Prostate gland (tissue), 2 donors: ENCODE measurements around the gene ENPEP. TPM values are rescaled to one million over a fixed set of nuclear protein-coding genes. Genes with fewer than 3 reads are reported as not detected.
"Not testable (repeated sequence)": the region's sequence is repeated elsewhere in the genome, so short reads cannot be mapped to it uniquely, and the experiment has no call there.

Source experiments
- DNase-seq: peaks from one replicate; pipeline ENCODE4 v3.0.0-alpha.2; 2019; ENCODE audit warnings: low spot score
- H3K27ac ChIP-seq, 2 donors: fragments of 200-600 bp; sonication (generic); 2 replicates each; pipeline ENCODE4 v1.5.1; 2017 to 2019
- H3K27me3 ChIP-seq: fragments of 200-600 bp; sonication (generic); replicated peaks from 2 replicates; pipeline ENCODE4 v1.5.1; 2019; ENCODE audit not compliant: insufficient read depth
- H3K36me3 ChIP-seq, 2 donors: fragments of 200-600 bp; sonication (generic); 1 replicate in 1 of 2; 2 replicates in 1 of 2; pipeline versions ENCODE4 v1.5.1 to v1.8.1; 2017 to 2019
- H3K4me1 ChIP-seq: fragments of 200-600 bp; sonication (generic); replicated peaks from 2 replicates; pipeline ENCODE4 v1.5.1; 2019
- H3K4me3 ChIP-seq, 2 donors: fragments of 200-600 bp; sonication (generic); 2 replicates each; pipeline ENCODE4 v1.5.1; 2017 to 2019
- H3K9me3 ChIP-seq: fragments of 200-600 bp; sonication (generic); 2 replicates; pipeline ENCODE4 v1.5.1; 2017
- POLR2A ChIP-seq: fragments of 450-650 bp; IDR thresholded peaks from one replicate; pipeline ENCODE4 v1.6.1; 2016; ENCODE audit warnings: antibody characterized with exemption, mild to moderate bottlenecking
- POLR2AphosphoS5 ChIP-seq: sonication (generic); formaldehyde crosslinking; IDR thresholded peaks from one replicate; pipeline ENCODE4 v1.6.1; 2017; ENCODE audit warnings: antibody characterized with exemption
- WGBS: methylation state at CpG from one replicate; pipeline ENCODE4 v1.1.5; 2018; 5-methylcytosine and 5-hydroxymethylcytosine counted together
- intact Hi-C: fragments of 100-400 bp; cut with DNase I; formaldehyde crosslinking; loops from one replicate; pipeline ENCODE4 v1.14.2; 2022
- total RNA-seq, 2 donors: library from RNA; depleted of rRNA; stranded (reverse); fragments of >200 nt; gene quantifications; one replicate each; pipeline ENCODE4 v1.1.0, GENCODE V29; 2016
- TF ChIP-seq, protein P1 (sequence below), 4 experiments: fragments of 200-600 bp in 2 of 4; fragments of 450-650 bp in 2 of 4; sonication (generic) in 2 of 4; IDR thresholded peaks; 1 replicate in 3 of 4; 2 replicates in 1 of 4; pipeline ENCODE4 v1.5.1; 2016 to 2019; ENCODE audit warnings: antibody characterized with exemption in 4 of 4, mild to moderate bottlenecking in 2 of 4, moderate library complexity in 2 of 4

The ENPEP gene
- total RNA-seq, 2 donors from 2014 or later: 1.3 to 1.8 TPM

GRCh38 chr4:110543577-110543976 is 67.6 kb downstream of the ENPEP start:
- no peak for DNase-seq
- no peaks in the 10 kb centered on the region for H3K36me3 ChIP-seq
- TF ChIP-seq, protein P1, sequence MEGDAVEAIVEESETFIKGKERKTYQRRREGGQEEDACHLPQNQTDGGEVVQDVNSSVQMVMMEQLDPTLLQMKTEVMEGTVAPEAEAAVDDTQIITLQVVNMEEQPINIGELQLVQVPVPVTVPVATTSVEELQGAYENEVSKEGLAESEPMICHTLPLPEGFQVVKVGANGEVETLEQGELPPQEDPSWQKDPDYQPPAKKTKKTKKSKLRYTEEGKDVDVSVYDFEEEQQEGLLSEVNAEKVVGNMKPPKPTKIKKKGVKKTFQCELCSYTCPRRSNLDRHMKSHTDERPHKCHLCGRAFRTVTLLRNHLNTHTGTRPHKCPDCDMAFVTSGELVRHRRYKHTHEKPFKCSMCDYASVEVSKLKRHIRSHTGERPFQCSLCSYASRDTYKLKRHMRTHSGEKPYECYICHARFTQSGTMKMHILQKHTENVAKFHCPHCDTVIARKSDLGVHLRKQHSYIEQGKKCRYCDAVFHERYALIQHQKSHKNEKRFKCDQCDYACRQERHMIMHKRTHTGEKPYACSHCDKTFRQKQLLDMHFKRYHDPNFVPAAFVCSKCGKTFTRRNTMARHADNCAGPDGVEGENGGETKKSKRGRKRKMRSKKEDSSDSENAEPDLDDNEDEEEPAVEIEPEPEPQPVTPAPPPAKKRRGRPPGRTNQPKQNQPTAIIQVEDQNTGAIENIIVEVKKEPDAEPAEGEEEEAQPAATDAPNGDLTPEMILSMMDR (IDR thresholded peaks at IDR 0.05): no peak
- TF ChIP-seq POLR2A (no peak), POLR2AphosphoS5 (no peak)

GRCh38 chr4:110544594-110544993 is 68.6 kb downstream of the ENPEP start:
- DNase-seq: no peak
- TF ChIP-seq POLR2A: no peak
- TF ChIP-seq POLR2AphosphoS5: no peak
- TF ChIP-seq, protein P1 (IDR thresholded peaks at IDR 0.05): no peak
- H3K27me3 ChIP-seq: no peaks in the 10 kb centered on the region
- intact Hi-C loops: no loop called here
- no peaks in the 10 kb centered on the region for H3K9me3 ChIP-seq
- no peak overlapping the region for H3K27ac ChIP-seq
- H3K36me3 ChIP-seq: no peaks in the 10 kb centered on the region
- no peak overlapping the region for H3K4me3 ChIP-seq
- no peaks in the 10 kb centered on the region for H3K4me1 ChIP-seq

More at GRCh38 chr4:110543577-110543976, 67.6 kb downstream of the ENPEP start:
- intact Hi-C loops: no loop called here
- WGBS: 87% methylated on average over 2 of the region's 2 CpGs
- no peak overlapping the region for H3K27ac ChIP-seq
- H3K9me3 ChIP-seq: no peaks in the 10 kb centered on the region
- H3K4me1 ChIP-seq: no peaks in the 10 kb centered on the region
- H3K4me3 ChIP-seq: no peak overlapping the region
- H3K27me3 ChIP-seq: no peaks in the 10 kb centered on the region

DNA sequence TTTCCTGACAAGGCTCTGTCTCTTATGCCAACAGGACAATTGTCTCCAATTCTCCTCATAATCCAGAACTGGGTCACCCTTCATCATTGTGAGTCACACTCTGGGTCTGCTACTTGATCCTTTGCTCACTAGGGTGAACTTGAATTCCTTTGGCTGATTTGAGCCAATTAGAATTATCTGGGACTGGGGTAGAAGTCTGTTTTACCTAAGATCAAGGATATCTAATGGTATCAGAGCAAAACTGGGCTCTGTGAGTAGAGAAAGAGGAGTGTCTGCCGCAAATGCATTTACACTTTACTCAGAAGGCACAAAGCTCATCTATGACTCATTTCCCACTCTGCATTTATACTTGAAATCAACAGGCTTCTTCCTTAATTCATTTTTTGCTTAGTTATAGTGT is 74.3 kb downstream of the ENPEP start:
- Histone ChIP-seq H3K27ac (no peak overlapping the region), H3K36me3 (no peaks in the 10 kb centered on the region), H3K4me1 (no peaks in the 10 kb centered on the region), H3K4me3 (no peak overlapping the region), H3K27me3 (no peaks in the 10 kb centered on the region), H3K9me3 (no peaks in the 10 kb centered on the region)
- TF ChIP-seq POLR2AphosphoS5: no peak
- no peak for TF ChIP-seq POLR2A
- TF ChIP-seq, protein P1 (IDR thresholded peaks at IDR 0.05): no peak
- no peak for DNase-seq
- intact Hi-C loops: no loop called here
- WGBS: 88% methylated on average over 1 of the region's 1 CpG

GRCh38 chr4:110553197-110553596 is 77.2 kb downstream of the ENPEP start:
- no peaks in the 10 kb centered on the region for H3K36me3 ChIP-seq
- 28% methylated on average over 2 of the region's 2 CpGs for WGBS
- intact Hi-C loops: no loop called here
- no peaks in the 10 kb centered on the region for H3K4me1 ChIP-seq
- TF ChIP-seq, protein P1 (IDR thresholded peaks at IDR 0.05): no peak
- TF ChIP-seq POLR2A (no peak), POLR2AphosphoS5 (no peak)
- no peak overlapping the region for H3K27ac ChIP-seq
- no peak for DNase-seq
- H3K27me3 ChIP-seq: no peaks in the 10 kb centered on the region
- H3K9me3 ChIP-seq: no peaks in the 10 kb centered on the region
- no peak overlapping the region for H3K4me3 ChIP-seq

DNA sequence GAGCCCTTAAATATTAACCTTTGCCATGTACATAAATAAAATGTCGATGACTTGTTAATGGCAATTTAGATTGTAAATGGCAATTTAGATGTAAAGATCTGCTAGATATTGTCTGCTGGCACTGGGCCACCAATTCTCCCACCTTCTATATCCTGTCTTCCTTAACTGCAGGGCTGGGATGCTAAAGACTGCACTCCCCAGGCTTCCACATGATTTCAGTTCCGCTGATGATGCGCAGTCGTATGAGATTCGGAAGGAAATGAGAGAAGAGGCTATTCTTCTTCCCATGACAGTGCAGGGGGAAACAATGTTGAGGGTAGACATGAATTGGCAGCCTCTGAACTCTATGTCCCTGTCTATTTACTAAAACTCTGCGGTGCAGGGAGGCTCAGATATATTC is 91.3 kb downstream of the ENPEP start:
- intact Hi-C loops: no loop called here
- H3K36me3 ChIP-seq: no peaks in the 10 kb centered on the region
- DNase-seq: no peak
- TF ChIP-seq, protein P1 (IDR thresholded peaks at IDR 0.05): no peak
- TF ChIP-seq POLR2AphosphoS5 (no peak), POLR2A (no peak)
- H3K27ac ChIP-seq: no peak overlapping the region
- H3K4me1 ChIP-seq: no peaks in the 10 kb centered on the region
- no peaks in the 10 kb centered on the region for H3K27me3 ChIP-seq
- no peaks in the 10 kb centered on the region for H3K9me3 ChIP-seq
- H3K4me3 ChIP-seq: no peak overlapping the region
- 76% methylated on average over 6 of the region's 6 CpGs for WGBS

- DNase-seq, H3K27ac ChIP-seq, H3K4me3 ChIP-seq, H3K36me3 ChIP-seq, intact Hi-C loops, H3K27me3 ChIP-seq, H3K4me1 ChIP-seq, H3K9me3 ChIP-seq: not testable (repeated sequence)
- 89% methylated on average over 2 of the region's 2 CpGs for WGBS
Measured at GRCh38 chr4:110576696-110577095, 100.7 kb downstream of the ENPEP start.
